ENCODE data around the gene TTPAL.

Gene TTPAL

DNA sequence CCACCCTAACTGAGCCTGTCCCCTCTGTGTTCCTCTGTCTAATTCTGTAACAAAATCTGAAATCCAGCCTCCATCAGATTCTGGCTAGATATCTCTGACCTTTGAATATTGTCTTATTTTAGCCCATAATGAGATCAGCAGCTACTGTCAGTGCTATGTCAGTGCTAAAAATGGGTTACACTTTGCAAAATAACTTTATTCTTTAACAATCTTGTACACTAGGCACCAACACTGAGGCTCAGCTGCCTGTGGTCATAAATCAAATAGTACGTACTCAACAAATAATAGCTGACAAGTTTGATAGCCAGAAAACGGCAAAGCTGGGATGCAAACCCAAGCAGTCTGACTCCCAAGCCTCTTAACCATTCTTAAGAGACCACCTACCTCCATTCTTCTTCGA is 22.1 kb downstream of the TTPAL start:
- no peak for DNase-seq (ENCODE audit: low spot score)

DNA sequence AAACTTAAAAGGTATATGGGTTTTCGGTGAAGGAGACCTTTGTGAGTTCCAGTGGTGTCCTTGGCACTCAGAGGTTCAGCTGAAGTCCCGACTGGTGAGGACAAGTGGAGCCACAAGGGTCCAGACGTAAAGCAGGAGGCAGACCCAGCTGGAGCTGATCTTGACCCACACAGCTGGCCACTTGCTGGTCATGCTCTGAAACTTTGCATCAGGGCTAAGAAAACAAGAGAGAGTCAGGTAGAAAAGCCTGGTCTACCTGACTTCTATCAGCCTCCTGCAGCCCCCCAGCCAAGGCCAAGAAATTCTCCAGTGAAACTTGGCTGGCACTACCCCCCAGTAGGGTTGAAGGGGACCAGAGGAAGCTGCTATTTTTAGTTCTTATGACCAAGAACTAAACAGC is 24.5 kb downstream of the TTPAL start:
- no peak for DNase-seq (ENCODE audit: low spot score)

GRCh38 chr20:44501448-44501847 is 25.8 kb downstream of the TTPAL start:
- DNase-seq (ENCODE audit: low spot score): no peak

- no peak for DNase-seq (ENCODE audit: low spot score)
These were observed 27.3 kb downstream of the TTPAL start for GRCh38 chr20:44502968-44503367.

DNA sequence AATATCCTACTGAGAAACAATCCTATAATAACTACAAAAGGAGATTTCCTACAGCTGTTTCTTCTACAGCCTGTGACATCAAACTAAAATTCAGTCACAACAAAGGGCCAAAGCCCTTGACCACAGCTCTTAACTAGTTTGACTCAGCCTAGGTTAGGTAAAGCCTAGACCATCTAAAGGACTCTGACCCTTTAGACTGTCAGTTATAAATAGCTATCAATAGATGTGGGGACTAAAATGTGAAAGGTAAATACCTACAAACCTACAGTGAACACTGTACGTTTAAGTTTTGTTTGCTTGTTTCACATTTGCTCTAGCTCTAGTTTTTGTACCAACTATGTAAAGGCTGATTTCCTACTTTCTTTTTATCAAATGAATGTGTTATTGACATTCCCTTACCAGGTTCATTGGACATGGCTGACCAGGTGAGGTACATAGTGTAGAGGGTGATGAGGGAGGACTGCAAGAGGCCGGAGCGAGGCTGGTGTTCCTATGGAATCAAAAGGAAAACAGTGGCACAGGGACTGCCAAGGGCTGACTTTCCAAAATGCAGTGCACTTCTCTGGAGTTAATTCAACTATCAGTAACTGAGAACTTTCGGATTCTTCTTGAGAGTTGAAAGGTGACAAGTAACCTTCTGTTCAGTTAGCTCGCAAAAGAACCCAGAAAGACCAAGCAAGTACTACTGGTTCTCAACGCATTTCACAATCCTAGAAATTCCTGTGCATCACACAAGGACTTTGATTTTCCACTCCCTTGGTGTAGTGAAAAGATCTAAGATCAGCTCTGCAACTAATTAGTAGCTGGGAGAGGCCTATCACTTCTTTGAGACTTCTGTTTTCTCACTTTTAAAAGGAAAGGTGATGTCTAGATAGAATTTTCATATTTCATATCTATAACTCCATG is 29.0 kb downstream of the TTPAL start:
- DNase-seq (ENCODE audit: low spot score): no peak

DNA sequence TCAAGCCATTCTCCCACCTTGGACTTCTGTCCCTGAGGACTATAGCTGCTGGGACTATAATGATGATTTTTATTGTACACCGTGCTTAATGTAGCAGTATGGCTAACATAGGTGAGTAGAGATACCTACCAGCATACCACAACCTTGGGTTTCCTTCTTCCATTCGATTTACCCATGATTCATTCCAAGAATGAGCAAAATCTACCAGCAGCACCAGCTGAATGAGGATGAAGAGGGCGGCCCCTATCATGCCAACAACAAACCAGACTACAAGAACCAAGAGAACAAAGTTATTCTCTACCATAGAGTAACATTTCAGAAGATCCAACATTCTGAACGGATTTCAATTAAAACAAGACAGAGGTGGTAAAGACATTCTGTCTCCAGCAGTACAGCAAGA is 34.1 kb downstream of the TTPAL start:
- no peak for DNase-seq (ENCODE audit: low spot score)

- DNase-seq (ENCODE audit: low spot score): no peak
These were observed 38.2 kb downstream of the TTPAL start for GRCh38 chr20:44513871-44514270.

DNA sequence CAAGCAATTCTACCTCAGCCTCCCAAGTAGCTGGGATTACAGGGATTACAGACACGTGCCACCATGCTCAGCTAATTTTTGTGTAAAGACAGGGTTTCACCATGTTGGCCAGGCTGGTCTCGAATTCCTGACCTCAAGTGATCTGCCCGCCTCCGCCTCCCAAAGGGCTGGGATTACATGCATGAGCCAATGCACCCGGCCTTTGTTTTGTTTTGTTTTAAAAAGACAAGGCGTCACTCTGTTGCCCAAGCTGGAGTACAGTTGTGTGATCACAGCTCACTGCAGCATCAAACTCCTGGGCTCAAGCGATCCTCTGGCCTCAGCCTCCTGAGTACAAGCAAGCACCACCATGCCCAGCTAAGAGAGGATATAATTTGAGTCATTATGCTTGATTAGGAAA is 40.8 kb downstream of the TTPAL start:
- no peak for DNase-seq (ENCODE audit: low spot score)

DNA sequence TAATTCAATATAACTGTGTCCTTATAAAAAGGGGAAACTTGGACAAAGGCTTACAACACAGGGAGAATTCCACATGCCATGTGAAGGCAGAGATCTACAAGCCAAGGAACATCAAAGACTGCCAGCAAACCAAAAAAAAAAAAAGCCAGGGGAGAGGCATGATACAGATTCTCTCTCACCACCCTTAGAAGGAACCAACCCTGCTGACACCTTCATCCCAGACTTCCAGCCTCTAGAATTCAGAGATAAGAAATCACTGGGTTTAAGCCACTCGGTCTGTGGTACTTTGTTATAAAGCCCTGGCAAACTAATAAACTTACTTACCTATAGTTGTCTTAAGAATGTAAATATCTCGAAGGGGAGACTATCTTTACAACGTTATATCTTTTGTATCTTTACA is 41.8 kb downstream of the TTPAL start:
- no peak for DNase-seq (ENCODE audit: low spot score)

DNA sequence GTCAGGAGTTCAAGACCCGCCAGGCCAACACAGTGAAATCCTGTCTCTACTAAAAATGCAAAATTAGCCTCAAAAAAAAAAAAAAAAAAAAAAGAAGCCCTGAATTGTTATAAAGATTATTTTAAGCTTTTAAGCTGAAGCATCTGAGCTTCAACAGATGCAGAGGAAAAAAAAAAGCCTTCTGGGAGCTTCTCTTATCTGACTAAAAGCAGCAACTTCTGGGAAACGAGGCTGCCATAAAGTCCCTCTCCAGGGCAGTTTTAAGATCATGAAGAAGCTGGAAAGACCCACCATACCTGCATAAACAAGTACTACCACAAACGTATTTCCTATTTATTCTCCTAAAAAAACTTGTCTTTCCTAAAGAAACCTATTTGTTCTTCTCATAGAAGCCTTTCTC is 42.6 kb downstream of the TTPAL start:
- DNase-seq (ENCODE audit: low spot score): no peak

DNA sequence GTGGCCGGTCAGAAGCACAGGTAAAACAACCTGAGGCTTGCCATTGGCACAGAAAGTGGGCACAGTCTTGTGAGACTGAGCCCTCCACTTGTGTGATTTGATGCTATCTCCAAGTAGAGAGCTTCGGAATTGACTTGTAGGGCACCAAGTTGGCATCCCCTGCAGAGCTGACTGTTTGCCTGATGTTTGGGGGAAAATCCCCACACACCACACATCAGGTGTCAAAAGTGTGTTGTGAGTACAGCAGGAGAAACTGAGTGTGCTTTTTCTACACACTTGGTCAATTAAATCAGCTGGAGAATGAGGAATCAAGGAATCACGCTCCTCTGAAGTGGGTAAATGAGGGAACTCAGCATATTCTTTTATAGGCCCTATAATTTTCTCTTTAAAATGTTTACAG is 45.2 kb downstream of the TTPAL start:
- DNase-seq (ENCODE audit: low spot score): no peak

DNA sequence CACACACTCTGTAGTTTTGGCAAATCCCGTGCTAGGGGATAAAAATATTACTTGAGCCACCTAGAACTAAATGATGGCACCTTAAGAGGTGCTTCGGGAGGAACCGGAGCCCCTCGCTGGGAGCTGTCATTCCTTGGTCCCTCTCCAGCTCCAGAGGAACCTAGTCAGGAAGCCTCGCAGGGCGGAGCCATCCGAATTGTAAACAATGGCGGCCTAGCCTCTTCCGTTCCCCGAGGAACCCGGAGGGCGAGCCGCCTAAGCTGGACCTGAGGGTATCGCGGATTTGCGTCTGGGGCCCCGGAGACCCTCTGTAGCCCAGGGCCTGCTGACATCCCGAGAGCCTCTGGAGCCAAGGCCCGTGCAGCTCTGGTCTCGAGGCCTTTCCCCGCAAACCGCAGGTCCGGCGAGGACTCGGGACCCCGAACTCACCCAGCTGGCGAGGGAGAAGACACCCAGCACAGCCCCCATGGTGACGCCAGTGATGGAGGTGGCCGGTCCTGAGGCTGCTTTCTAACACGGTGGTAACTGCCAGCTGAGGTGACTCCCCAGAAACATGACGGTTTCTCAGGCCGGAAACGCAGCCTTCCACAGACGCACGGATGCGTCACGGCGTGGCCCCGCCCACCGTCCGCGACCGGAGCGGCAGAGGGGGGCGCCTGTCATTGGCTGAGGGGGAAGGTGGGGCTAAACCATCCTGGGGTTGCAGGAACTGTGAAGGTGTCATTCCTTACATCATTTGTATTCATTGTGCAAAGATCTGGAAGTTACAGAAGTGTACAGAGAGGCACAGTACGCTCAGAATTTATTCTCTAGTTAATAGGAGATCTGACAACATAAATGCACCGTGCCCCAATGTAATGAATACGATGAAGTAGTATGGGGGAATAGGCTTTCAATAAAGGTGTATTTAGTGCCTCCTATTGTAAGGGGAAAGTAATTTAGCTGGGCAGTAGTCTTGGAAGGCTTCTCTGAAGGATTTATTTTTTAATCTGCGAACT is 46.1 kb downstream of the TTPAL start, which contains the start of gene SERINC3:
Gene SERINC3, minus strand, starts transcription at position 587 of the 998 bp plus-strand sequence. Its CDS starts 119 bp downstream, at position 468.
- DNase-seq (ENCODE audit: low spot score): peak; percentile 97

- DNase-seq (ENCODE audit: low spot score): no peak
These were observed 47.2 kb downstream of the TTPAL start for GRCh38 chr20:44522841-44523240.

DNA sequence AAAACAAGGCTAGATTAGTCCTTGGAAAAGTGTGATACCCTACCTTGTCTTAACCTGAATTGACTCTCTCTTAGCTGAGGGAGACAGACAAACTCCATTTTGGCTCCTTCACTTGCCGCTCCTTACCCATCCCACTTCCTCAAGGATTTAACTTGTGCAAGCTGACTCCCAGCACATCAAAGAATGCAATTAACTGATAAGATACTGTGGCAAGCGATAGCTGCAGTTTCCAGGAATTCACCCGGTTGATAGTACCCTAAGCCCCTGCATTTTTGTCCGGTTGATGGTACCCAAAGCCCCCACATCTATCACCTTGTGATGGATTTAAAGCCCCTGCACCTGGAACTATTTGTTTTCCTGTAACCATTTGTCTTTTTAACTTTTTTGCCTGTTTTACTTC is 48.1 kb downstream of the TTPAL start:
- DNase-seq (ENCODE audit: low spot score): no peak

DNA sequence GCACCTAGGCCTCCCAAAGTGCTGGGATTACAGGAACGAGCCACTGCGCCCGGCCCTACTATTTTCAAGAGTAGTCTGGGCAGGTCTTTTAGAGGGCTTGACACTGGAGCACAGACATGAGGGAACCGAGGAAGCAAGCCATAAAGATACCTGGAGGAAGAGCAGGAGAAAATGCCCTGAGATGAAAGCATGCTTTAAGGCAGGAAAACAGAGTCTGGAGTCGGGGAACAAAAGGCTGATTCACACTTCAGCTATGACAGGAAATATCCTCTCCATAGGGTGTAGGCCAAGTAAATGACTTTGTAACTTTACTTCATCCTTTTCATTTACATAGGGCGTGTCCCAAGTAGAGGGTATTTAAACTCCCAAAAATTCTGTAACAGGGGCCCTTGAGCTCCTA is 50.5 kb downstream of the TTPAL start:
- DNase-seq (ENCODE audit: low spot score): no peak

GRCh38 chr20:44527716-44528199 is 52.1 kb downstream of the TTPAL start:
- no peak for DNase-seq (ENCODE audit: low spot score)

DNA sequence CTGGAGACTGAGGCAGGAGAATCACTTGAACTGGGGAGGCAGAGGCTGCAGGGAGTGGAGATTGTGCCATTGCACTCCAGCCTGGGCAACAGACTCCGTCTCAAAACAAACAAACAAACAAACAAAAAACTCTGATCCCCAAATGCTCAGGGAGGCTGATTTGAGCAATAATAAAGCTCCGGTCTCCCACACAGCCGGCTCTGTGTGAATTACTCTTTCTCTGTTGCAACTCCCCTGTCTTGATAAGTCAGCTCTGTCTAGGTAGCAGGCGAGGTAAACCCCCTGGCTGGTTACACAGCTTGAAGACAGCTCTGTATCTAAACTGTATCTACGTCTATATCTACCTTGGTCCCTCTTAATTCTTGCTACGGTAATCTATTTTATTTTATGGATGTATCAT is 52.6 kb downstream of the TTPAL start:
- no peak for DNase-seq (ENCODE audit: low spot score)

DNA sequence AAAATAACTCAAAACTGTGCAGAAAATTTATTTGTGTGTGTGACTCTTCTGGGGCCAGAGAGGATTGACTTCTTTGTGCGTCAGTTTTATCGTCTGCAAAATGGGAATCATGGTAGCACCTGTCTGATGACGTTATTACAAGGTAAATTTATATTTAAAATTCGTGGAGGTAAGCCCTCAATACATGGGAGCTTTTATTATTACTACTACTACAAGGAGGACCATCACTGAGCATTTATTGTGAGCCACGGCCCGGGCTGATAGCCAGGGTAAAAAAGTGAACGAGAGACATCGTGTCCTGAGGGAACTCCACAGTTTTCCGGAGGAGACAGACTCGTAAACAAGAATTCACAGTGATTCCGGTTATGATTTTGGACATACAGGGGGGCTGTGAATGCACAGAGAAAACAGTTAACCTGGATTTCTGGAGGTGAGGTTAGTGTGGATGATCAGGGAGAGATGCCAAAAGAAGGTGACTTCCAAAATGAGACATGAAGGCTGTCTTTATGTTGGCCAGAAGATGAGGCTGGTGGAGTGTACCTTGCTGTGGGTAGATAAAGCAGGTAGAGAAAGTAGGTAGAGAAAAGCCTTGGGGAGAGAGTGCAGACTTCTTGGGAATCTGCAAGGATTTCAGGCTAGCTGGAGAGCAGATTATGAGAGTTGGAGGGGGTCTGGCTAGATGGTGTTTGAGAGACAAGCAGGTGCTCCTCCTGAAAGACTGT is 56.7 kb downstream of the TTPAL start:
- DNase-seq (ENCODE audit: low spot score): no peak

- no peak for DNase-seq (ENCODE audit: low spot score)
These were observed 57.3 kb downstream of the TTPAL start for GRCh38 chr20:44532981-44533331.

DNA sequence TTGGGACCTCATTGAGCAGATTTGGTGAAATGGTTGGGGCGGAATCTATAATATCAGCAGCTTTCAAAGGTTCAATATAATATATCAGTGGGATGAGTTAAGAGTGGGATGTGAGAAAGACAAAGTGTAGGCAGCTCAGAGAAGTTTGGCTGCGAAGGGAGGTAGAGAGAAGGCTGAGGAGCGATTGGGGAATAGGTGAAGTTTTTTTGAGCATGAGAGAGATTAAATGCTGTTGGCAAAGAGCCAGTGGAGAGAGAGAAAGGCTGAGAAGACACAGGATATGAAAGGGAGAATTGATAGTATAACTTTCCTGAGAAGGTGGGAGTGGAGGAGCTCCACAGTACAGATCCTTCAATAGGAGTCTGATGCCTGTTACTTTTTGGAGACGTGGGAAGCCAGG is 58.3 kb downstream of the TTPAL start:
- DNase-seq (ENCODE audit: low spot score): no peak

DNA sequence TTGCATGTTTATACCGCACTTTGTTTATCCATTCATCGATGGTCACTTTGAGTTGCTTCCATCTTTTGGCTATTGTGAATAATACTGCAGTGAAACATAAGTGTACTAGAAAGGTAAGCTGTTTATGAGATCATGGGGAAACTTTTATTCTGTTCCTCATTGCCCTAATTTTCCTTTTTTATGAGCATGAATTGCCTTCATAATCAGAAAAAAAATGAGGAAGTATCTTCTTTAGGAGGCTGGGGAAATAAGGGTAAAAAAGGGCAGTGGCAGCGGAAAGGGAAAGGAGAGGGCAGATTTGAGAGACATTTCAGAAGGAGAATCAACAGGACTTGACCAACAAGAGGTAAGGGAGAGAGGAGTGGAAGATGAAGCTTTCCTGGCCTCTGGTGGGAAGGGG is 60.5 kb downstream of the TTPAL start:
- no peak for DNase-seq (ENCODE audit: low spot score)

GRCh38 chr20:44537993-44538392 is 62.3 kb downstream of the TTPAL start:
- no peak for DNase-seq (ENCODE audit: low spot score)
